H1 (cell line): Measurements from ENCODE around the gene TIMP3. TPM values are rescaled to one million over a fixed set of nuclear protein-coding genes. Genes with fewer than 3 reads are reported as not detected.

Source experiments
- BCL11A ChIP-seq, 2 experiments: IDR thresholded peaks; one replicate each; pipeline ENCODE4 v1.6.1; 2011; ENCODE audit warnings: low read depth in 2 of 2, low read length in 2 of 2, mild to moderate bottlenecking in 2 of 2
- E2F6 ChIP-seq: IDR thresholded peaks from 2 replicates; pipeline ENCODE4 v1.6.1; 2012; ENCODE audit warnings: inconsistent platforms
- RFX5 ChIP-seq: IDR thresholded peaks from 2 replicates; pipeline ENCODE4 v1.6.1; 2011; ENCODE audit warnings: low read depth, low read length, improper control_type of control experiment, borderline replicate concordance
- SAP30 ChIP-seq: fragments of 300-600 bp; sonication (generic); IDR thresholded peaks from 2 replicates; pipeline ENCODE4 v1.7.1; 2012; ENCODE audit warnings: low read length, moderate library complexity, mild to moderate bottlenecking, inconsistent platforms; ENCODE audit not compliant: insufficient read depth, insufficient replicate concordance
- SIN3A ChIP-seq, 2 experiments: IDR thresholded peaks in 1 of 2; conservative IDR thresholded peaks in 1 of 2; 2 replicates each; pipeline ENCODE4 v1.6.1; 2011 to 2012; ENCODE audit warnings: low read length in 2 of 2, improper control_type of control experiment in 1 of 2, low read depth in 1 of 2, mild to moderate bottlenecking in 1 of 2
- USF2 ChIP-seq: IDR thresholded peaks from 2 replicates; pipeline ENCODE4 v1.6.1; 2011; ENCODE audit warnings: low read length, improper control_type of control experiment
- polyA plus RNA-seq, 7 experiments: library from polyadenylated mRNA; depleted of rRNA in 3 of 7; stranded (reverse) in 5 of 7; unstranded in 2 of 7; fragments of >200 nt in 5 of 7; fragments of 200-250 nt in 2 of 7; gene quantifications; 1 replicate in 5 of 7; 2 replicates in 1 of 7; 4 replicates in 1 of 7; pipeline versions ENCODE4 v1.2.1 to v1.2.3, GENCODE V29; 2011 to 2013; ENCODE audit warnings: missing spikeins in 2 of 7, mixed read lengths in 2 of 7
- total RNA-seq: library from RNA; stranded (reverse); fragmentation: NEBNext Ultra II Directional; extraction: Animal tissue kit (Norgen Biotek cat#: 25700); gene quantifications from 2 replicates; pipeline ENCODE4 v1.2.1, GENCODE V29; 2021
- TF ChIP-seq, protein P1 (sequence below): fragments of 300-600 bp; sonication (generic); IDR thresholded peaks from 2 replicates; pipeline ENCODE4 v1.7.1; 2012; ENCODE audit warnings: low read length, moderate library complexity, mild to moderate bottlenecking, inconsistent platforms; ENCODE audit not compliant: insufficient replicate concordance
- TF ChIP-seq, protein P2 (sequence below): IDR thresholded peaks from 2 replicates; pipeline ENCODE4 v1.6.1; 2011; ENCODE audit warnings: low read depth, mild to moderate bottlenecking, low read length; ENCODE audit not compliant: insufficient read depth

The TIMP3 gene
- total and polyA plus RNA-seq, 2 of the 8 experiments (the other 6 are each of a cell fraction or from before 2014, with no cell fraction given) = 1.3 to 4.7 TPM

GRCh38 chr22:32758866-32759385 is 42.6 kb upstream of the TIMP3 start (continued):
- TF ChIP-seq BCL11A (IDR thresholded peaks at IDR 0.05; ENCODE audit: low read depth in 2 of 2, low read length in 2 of 2) (no peak), RFX5 (no peak), SAP30 (no peak), E2F6 (no peak), SIN3A (conservative IDR thresholded peaks at IDR 0.05 in 1 of 2, IDR thresholded peaks at IDR 0.05 in 1 of 2; ENCODE audit: low read depth in 1 of 2, low read length in 2 of 2) (no peak), USF2 (no peak)
- TF ChIP-seq, protein P1, sequence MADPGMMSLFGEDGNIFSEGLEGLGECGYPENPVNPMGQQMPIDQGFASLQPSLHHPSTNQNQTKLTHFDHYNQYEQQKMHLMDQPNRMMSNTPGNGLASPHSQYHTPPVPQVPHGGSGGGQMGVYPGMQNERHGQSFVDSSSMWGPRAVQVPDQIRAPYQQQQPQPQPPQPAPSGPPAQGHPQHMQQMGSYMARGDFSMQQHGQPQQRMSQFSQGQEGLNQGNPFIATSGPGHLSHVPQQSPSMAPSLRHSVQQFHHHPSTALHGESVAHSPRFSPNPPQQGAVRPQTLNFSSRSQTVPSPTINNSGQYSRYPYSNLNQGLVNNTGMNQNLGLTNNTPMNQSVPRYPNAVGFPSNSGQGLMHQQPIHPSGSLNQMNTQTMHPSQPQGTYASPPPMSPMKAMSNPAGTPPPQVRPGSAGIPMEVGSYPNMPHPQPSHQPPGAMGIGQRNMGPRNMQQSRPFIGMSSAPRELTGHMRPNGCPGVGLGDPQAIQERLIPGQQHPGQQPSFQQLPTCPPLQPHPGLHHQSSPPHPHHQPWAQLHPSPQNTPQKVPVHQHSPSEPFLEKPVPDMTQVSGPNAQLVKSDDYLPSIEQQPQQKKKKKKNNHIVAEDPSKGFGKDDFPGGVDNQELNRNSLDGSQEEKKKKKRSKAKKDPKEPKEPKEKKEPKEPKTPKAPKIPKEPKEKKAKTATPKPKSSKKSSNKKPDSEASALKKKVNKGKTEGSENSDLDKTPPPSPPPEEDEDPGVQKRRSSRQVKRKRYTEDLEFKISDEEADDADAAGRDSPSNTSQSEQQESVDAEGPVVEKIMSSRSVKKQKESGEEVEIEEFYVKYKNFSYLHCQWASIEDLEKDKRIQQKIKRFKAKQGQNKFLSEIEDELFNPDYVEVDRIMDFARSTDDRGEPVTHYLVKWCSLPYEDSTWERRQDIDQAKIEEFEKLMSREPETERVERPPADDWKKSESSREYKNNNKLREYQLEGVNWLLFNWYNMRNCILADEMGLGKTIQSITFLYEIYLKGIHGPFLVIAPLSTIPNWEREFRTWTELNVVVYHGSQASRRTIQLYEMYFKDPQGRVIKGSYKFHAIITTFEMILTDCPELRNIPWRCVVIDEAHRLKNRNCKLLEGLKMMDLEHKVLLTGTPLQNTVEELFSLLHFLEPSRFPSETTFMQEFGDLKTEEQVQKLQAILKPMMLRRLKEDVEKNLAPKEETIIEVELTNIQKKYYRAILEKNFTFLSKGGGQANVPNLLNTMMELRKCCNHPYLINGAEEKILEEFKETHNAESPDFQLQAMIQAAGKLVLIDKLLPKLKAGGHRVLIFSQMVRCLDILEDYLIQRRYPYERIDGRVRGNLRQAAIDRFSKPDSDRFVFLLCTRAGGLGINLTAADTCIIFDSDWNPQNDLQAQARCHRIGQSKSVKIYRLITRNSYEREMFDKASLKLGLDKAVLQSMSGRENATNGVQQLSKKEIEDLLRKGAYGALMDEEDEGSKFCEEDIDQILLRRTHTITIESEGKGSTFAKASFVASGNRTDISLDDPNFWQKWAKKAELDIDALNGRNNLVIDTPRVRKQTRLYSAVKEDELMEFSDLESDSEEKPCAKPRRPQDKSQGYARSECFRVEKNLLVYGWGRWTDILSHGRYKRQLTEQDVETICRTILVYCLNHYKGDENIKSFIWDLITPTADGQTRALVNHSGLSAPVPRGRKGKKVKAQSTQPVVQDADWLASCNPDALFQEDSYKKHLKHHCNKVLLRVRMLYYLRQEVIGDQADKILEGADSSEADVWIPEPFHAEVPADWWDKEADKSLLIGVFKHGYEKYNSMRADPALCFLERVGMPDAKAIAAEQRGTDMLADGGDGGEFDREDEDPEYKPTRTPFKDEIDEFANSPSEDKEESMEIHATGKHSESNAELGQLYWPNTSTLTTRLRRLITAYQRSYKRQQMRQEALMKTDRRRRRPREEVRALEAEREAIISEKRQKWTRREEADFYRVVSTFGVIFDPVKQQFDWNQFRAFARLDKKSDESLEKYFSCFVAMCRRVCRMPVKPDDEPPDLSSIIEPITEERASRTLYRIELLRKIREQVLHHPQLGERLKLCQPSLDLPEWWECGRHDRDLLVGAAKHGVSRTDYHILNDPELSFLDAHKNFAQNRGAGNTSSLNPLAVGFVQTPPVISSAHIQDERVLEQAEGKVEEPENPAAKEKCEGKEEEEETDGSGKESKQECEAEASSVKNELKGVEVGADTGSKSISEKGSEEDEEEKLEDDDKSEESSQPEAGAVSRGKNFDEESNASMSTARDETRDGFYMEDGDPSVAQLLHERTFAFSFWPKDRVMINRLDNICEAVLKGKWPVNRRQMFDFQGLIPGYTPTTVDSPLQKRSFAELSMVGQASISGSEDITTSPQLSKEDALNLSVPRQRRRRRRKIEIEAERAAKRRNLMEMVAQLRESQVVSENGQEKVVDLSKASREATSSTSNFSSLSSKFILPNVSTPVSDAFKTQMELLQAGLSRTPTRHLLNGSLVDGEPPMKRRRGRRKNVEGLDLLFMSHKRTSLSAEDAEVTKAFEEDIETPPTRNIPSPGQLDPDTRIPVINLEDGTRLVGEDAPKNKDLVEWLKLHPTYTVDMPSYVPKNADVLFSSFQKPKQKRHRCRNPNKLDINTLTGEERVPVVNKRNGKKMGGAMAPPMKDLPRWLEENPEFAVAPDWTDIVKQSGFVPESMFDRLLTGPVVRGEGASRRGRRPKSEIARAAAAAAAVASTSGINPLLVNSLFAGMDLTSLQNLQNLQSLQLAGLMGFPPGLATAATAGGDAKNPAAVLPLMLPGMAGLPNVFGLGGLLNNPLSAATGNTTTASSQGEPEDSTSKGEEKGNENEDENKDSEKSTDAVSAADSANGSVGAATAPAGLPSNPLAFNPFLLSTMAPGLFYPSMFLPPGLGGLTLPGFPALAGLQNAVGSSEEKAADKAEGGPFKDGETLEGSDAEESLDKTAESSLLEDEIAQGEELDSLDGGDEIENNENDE = no peak
- TF ChIP-seq, protein P2, sequence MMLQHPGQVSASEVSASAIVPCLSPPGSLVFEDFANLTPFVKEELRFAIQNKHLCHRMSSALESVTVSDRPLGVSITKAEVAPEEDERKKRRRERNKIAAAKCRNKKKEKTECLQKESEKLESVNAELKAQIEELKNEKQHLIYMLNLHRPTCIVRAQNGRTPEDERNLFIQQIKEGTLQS = no peak
